Gastroesophageal sphincter (tissue), 3 donors: ENCODE data around the gene MRPL43.

ENCODE experiments used
- CTCF ChIP-seq, 4 experiments: fragments of 200-600 bp in 2 of 4; fragments of 450-650 bp in 2 of 4; sonication (generic) in 1 of 4; IDR thresholded peaks; one replicate each; pipeline ENCODE4 v1.5.1; 2017 to 2019; ENCODE audit warnings: antibody characterized with exemption in 4 of 4, mild to moderate bottlenecking in 2 of 4, moderate library complexity in 2 of 4
- EP300 ChIP-seq: sonication (generic); formaldehyde crosslinking; IDR thresholded peaks from one replicate; pipeline ENCODE4 v1.6.1; 2017; ENCODE audit warnings: antibody characterized with exemption, mild to moderate bottlenecking
- POLR2AphosphoS5 ChIP-seq: sonication (generic); formaldehyde crosslinking; IDR thresholded peaks from one replicate; pipeline ENCODE4 v1.6.1; 2017; ENCODE audit warnings: antibody characterized with exemption

- TF ChIP-seq EP300 (no peak), POLR2AphosphoS5 (no peak), CTCF (IDR thresholded peaks at IDR 0.05) (no peak)
Measured at GRCh38 chr10:100942229-100942628, 45.1 kb downstream of the MRPL43 start.
